HG03095 (cell line): ENCODE data around the gene CDC14A.
A peak's percentile ranks its signal among the peaks of the same experiment; 100 is the strongest.

ENCODE experiments used
- ATAC-seq: cut with Tn5 transposase; IDR thresholded peaks from one replicate; pipeline ENCODE4 v1.9.1; 2021; ENCODE audit warnings: moderate library complexity; ENCODE audit not compliant: unreplicated experiment

The CDC14A gene

DNA sequence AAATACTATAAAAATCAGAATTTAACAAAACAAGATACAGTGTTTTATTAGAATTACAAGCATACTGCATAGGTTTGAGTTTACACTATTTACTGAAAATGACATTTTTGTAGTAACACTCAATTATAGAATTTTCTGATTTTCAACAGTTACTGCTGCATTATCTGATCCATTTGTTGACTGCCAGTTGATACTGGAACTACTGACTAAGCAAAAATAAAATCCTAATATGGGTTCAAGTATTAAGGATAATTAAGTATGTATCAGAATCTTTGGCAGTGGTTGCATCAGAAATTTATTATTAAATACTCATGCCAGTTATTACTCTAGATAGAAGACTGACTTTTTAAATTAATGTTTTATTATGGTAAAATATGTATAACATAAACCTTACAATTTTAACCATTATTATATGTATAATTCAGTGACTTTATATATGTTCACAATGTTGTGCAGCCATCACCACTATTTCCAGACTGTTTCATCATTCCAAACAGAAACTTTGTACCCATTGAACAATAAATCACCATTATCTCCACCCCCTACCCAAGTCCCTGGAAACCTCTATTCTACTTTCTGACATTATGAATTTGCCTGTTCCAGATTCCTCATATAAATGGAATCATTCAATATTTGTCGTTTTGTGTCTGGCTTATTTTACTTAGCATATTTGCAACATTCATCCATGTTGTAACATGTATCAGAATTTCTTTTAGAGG, 127.5 kb downstream of the CDC14A start:
- ATAC-seq, result no peak

DNA sequence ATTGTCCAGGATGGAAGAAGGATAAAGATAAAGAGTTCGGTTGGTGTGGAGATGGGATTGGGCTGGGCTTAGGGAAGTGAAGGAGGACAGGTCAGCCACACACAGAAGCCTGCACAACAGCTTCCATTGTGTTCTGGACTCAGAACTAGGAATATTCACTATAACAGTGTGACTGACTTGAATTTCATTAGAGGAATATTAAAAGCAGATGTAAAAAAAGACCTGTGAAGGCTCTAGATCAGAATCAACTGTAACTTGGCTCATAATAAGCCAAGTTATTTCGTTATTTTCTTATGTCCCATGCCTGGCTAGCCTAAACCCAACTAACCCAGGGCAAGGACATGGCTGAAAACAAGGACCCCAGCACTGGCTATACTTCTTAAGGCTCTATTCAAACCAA, 129.0 kb downstream of the CDC14A start:
- ATAC-seq, result no peak

DNA sequence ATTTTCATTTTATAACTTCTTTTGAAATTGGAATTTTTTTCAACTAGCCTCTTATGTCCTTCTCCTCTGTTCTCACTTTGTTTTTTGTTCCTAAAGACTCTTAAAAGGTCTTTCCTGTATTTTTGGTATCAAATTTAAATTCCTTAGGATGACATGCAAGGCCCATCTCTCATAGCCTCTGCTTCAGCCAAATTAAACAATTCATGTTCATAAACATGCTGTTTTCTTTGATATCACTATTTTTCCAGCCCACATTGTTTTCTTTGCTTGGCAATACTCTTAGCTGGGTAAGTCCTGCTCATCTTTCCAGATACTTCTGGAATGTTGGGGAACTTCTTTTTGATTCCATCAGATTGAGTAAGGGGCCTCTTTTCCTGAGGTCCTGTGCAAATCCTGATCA, 129.9 kb downstream of the CDC14A start:
- ATAC-seq, result no peak

DNA sequence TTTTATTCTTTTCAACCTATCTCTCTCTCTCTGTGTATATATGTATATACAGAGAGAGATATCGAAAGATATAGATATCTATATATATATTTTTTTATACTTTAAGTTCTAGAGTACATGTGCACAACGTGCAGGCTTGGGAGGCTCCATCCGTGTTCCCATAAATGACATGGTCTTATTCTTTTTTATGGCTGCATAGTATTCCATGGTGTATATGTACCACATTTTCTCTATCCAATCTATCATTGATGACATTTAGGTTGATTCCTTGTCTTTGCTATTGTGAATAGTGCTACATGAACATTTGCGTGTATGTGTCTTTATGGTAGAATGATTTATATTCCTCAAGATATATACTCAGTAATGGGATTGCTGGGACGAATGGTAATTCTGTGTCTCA, 130.4 kb downstream of the CDC14A start:
- no peak for ATAC-seq

DNA sequence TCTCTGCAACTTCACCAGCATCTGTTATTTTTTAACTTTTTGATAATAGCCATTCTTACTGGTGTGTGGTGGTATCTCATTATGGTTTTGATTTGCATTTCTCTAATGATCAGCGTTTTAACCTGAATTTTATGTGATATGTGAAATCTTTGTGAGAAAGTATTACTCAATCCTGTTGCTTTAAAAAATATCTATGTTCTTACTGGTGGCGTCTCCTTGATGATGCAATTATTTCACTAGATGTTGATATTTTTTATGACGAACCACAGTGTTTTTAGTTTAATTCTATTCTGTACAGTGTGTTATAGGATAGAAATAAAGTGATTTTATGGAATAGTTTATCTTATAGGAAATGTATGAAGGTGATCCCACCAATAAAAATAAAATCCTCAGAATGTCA, 130.9 kb downstream of the CDC14A start:
- no peak for ATAC-seq

DNA sequence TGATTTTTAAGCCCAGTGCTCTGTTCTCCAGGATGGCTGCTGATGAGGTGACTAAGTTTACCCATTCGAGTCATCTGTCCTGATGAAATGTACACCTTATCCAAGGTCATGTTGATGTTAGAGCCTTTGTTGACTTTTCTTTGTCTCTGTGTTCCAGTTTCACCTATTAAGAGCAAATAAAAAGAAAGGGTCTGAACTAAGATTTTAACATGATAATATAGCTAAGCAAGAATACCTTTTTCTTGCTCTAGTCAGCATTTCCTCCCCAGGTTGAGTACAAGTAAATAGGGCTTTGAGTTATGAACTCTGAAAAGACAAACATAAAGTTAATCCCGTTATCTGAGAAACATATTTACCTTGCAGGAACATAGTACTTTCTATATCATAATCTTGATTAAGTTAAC, 133.6 kb downstream of the CDC14A start:
- ATAC-seq, result no peak

DNA sequence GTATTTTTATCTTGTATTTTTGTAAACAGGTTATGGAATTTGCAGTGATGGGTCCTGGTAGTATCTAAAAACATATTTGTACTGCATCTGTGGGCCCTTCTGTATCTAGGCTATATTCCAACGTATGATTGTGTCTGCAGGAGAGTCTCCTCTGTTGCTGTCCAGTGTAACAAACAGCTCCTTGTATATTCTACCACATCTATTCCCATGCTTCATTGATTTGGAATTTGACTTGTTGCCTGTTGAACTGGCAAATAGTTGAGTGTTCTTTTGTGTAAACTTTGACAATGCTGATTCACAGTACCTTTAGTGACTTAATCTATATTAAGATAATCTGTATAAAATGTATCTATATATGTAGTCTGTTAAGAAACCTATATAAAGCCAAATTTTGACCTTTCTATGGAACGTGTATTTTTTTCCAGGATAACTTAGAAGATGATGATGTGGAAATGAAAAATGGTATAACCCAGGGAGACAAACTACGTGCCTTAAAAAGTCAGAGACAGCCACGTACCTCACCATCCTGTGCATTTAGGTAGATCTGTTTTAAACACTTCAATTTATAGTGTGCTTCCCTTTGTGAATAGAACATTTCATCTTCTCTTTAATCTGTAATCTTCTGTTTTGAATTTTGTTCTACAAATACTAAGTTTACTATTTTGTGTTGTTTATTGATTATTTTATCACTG, 142.2 kb downstream of the CDC14A start:
- no peak for ATAC-seq

DNA sequence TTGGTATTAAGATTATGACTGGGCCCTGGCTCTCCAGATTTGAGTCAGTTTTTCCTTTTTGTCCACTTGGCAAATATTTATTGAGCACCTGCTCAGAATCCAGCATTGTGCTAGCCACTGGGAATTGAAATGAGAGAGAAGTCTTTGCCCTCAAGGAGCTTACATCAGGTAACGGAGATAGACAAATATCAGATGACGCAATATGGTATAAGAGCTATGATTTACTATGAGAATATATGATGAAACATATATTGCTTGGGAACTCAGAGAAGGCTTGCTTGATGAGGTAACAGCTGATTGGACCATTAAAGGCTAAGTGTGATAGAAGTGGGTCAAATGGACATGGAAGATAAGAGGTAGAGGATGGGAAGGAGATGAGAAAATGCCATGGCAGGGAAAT, 144.6 kb downstream of the CDC14A start:
- ATAC-seq, result no peak

DNA sequence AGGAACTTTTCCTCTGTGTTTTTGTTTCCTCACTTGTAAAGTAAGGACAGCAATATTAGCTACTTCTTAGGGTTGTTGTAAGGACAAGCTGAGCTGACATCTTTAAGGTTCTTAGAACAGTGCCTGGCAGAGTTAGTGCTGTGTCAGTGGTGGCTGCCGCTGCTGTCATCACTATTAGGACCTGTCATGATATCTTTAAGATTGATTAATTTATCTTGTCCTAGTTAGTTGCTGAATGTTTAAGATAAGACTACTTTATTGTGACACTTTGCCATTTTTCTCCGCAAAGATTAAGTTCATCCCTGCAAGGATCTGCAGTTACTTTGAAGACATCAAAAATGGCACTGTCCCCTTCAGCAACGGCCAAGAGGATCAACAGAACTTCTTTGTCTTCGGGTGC, 145.5 kb downstream of the CDC14A start:
- ATAC-seq, result no peak

DNA sequence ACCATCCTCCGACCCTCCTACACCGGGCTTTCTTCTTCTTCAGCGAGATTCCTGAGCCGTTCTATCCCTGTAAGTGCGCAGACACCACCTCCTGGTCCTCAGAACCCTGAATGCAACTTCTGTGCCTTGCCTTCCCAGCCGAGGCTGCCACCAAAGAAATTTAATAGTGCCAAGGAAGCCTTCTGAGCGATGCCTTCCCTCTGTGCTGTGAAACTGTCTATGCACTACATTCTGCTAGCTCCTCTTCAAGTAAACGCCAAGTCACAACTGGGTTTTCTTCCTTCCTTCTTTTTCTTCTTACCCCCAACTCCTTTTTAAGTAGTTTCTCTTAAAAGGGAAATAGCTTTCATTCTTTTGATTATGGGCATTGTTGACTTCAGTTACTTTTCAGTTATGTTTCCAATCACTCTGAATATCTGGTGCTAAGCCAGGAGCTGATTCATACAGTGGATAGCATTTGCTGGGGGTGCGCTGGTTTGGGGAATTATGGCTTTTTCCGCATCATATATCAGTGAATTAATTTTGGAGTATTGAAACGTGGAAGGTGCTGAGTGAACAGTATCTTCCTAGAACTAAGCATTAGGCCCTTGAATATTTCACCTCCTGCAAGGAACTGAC, 147.0 kb downstream of the CDC14A start:
- ATAC-seq, result no peak

DNA sequence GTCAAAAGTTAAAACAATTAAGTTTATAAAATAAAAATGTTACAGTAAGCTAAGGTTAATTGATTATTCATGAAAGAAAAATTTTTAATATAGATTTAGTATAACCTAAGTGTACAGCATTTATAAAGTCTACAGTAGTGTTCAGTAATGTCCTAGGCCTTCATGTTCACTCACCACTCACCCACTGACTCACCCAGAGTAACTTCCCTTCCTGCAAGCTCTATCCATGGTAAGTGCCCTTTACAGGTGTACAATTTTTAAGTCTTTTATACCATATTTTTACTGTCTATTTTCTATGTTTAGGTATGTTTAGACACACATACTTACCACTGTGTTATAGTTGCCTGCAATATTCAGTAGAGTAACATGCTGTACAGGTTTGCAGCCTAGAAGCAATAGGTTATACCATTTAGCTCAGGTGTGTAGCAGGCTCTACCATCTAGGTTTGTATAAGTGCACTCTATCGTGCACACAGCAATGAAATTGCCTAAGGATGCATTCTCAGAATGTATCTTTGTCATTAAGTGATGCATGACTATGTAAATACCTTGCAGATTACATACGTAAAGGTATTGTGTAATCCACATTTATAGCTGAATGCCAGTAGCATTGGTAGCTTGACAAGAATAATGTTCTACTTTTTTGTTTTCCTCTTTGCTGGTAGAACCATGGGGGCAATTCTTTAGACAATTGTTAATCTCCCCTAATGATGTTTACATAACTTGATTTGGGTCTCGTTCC, 149.9 kb downstream of the CDC14A start:
- no peak for ATAC-seq

DNA sequence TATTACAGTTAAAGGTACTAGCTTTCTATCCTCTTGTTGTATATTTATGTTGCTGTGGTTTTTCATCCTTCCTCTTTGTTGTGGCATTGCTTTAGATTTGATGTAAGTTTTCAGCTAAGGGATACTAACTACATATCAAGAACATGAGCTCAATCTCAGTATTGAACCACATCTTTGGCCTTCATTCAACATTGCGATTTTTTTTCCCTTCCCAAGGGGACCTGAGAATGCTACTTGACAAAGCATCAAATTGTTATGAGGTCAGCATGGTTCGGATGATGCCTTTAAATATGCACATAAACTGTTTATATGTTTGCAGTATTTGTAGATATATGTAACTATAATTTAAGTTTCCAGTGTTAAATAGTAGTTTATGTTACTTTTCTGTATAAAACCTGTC, 153.9 kb downstream of the CDC14A start:
- no peak for ATAC-seq

DNA sequence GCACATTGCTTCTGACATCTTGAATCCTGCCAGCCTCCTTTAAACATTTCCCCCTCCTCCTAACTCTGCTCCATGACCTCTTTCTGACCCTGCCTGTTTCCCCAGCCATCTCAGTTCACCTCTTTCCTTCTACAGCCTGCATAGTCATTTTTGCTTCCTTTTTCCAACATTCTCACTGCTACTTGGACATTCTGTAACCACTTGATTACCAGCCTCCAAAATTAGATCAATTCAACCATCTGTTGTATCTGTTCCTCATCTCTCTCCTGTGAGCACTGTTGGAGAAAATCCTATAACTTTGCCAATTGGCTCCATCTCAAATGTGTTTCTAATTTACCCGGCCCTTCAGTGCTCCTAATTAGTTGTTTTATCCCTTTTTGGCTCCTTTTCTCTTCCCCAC, 158.1 kb downstream of the CDC14A start:
- ATAC-seq, result no peak

DNA sequence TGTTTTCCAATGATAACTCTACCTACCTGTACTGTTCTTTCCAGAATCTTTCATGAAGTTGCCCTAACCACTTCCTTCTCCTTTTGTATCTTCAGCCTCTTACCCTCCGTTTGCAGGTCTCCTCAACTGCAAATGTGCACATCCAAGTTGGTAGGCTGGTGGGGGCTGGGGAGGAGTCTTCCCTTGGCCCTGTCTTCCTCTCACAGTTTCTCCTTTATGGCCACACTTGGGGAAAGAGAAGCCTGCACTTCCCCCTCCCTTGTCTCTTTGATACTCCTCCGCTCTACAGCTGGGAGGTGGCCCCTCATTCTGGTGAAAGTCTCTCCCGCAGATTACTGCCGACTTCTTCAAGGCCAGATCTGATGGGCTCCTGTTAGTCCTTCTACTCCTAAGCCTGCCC, 158.8 kb downstream of the CDC14A start:
- no peak for ATAC-seq

DNA sequence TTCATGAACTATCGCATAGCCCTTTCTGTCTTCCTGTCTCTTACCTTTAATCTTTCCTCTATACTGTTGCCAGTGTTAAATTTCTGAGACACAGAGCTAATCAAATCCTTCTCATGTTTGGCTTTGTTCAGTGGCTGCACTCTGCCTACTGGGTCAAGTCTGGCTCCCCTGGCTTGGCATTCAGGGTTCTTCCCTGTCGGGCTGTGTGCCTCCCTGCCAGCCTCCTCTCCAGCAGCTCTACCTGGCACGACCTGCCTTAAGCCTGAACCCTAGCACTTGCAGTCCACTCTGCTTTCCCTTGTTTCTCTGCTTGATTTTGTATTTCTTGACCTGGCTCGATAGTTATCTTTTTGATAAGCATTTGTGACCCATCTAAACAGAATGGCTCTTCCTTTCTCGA, 159.5 kb downstream of the CDC14A start:
- ATAC-seq, result no peak

DNA sequence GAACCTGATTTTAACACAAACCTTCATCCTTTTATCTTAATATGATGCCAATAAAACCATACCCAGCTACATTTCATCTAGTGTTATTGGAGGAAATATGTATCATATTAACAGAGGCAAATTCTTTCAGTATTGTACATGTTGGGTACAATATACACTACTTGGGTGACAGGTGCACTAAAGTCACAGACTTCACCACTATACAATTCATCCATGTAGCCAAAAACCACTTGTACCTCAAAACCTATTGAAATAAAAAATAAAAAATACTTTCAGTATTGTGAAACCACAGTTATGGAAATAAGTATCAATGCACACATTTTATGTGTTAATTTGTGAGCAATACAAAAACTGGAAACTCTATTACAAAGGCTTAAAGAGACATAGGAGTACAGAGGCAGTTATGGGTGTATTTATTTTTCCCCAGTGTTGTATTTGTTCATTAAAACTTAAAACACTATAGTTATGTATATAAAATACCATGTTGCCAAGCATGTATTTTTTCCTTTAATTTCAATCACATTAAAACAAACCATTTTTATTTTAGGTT, 160.6 kb downstream of the CDC14A start:
- no peak for ATAC-seq

DNA sequence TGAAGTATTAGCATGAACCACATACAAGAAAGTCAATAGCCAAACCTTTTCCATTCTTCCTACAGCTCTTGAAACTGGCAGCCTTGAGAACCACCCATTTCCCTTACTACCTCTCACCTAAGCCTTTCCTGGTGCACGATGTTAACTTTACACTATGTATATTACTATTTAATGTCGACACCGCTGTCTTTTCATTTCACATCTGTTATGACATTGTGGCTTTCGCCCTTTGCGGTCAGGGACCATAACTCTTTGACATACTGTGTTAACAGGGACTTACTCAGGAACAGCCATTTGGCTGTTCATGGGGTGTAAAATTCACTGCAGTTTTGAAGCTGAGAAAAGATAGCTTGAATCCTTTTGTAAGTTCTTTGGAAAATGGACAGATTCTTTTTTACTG, 164.6 kb downstream of the CDC14A start:
- ATAC-seq, result no peak

DNA sequence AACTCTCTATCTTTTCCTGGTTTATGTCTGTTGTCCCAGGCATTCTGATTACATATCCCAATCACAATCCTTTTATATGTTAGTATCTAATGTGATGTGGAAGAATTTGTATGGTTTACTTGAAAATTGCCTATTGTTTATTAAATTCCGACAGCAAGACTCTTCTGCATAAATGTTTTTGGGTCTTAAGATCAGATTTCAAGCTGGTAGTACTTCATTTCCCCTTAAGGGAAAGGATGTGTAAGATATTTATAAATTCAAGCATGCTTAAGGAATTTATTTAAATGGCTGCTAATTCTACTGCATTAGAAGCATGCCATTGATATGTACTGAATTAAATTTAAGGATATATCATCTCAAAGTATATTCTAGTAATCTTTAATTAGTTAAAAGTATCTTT, 165.2 kb downstream of the CDC14A start:
- no peak for ATAC-seq

DNA sequence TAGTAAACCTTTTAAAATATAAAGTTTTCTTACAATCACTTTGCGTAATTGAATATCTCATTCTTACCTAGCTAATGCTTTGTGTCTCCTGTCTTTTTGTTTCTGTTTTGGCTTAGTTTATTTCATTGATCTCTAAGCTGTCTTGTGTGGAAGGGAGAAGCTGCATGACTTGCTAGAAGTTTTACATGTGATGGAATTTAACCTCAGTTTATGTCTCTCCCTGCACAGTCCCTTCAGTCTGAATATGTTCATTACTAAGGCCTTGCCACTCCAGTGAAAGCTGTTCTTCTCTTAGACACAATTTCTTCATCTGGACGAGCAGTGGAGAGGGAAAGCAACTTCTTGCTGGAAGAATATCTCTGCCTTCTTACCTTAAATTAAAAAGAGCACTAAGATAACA, 165.7 kb downstream of the CDC14A start:
- ATAC-seq, result no peak

DNA sequence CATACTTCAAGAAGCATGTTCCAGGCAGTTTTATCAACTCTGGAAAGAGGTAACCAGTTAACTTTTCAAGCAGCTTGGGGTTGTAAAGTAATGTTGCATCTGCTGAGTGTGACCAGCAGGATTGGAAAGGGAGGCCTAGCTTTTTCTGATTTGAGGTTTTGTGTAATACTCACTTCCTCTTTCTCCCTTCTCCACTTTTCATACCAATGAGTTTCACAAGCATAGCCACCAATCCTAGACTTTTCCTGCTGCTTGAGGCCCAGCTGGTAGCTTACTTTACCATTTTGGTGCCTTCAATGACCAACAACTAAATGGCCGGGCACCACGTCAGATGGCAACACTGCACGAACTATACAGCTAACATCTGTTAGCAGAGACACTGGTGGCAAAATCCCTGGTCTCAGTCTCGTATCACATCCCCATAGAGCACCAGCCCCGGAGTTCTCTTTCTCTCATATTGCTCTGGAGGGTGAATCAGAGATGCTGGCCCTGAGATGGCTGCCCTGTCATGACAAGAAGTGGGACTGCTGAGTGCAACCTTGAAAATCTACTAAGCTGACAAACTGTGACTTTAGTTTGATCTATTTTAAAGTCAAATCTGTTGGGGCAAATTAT, 170.8 kb downstream of the CDC14A start:
- ATAC-seq, result peak; percentile 98

DNA sequence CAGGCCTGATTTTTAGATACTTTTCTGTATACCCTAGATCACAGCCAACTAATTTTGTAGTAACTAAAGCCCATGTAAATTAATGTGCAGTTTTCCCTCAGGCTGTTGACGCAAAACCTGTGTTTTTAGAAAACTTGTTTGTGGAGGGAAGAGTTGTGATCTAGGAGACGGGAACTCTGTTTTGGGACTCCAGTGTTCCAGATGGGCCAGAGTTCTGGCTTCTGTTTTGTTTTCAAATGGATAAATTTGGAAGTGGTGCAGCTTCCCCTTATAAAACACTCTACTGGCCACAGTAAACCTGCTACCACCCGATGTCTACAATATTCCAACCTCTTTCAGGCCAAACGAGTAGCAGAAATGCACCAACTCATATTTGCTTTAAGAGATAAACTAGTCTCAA, 172.0 kb downstream of the CDC14A start:
- no peak for ATAC-seq
